Trophoblast cell (in vitro differentiated cells and primary cell): ENCODE results near the gene EVA1C.

Experiments used
- DNase-seq, 2 donors: peaks; one replicate each; pipeline ENCODE4 v3.0.0-alpha.2; 2016
- H2AFZ ChIP-seq: 2 replicates; pipeline ENCODE4 v1.6.1; 2013; ENCODE audit warnings: low read length, moderate library complexity, mild to moderate bottlenecking; ENCODE audit not compliant: insufficient read depth, poor library complexity
- H2AK5ac ChIP-seq: 2 replicates; pipeline ENCODE4 v1.6.1; 2013; ENCODE audit warnings: mild to moderate bottlenecking, low read length
- H2BK120ac ChIP-seq: 2 replicates; pipeline ENCODE4 v1.6.1; 2013; ENCODE audit warnings: low read length, mild to moderate bottlenecking, moderate library complexity; ENCODE audit not compliant: insufficient read depth, poor library complexity
- H2BK12ac ChIP-seq: 2 replicates; pipeline ENCODE4 v1.6.1; 2013; ENCODE audit warnings: mild to moderate bottlenecking, low read length, moderate library complexity
- H2BK5ac ChIP-seq: 2 replicates; pipeline ENCODE4 v1.6.1; 2013; ENCODE audit warnings: low read length, low read depth, moderate library complexity, mild to moderate bottlenecking; ENCODE audit not compliant: poor library complexity
- H3K14ac ChIP-seq: 2 replicates; pipeline ENCODE4 v1.6.1; 2013; ENCODE audit warnings: mild to moderate bottlenecking, low read length
- H3K18ac ChIP-seq: 2 replicates; pipeline ENCODE4 v1.6.1; 2013; ENCODE audit warnings: mild to moderate bottlenecking, low read length
- H3K23ac ChIP-seq: 2 replicates; pipeline ENCODE4 v1.6.1; 2013; ENCODE audit warnings: low read length
- H3K27ac ChIP-seq: 2 replicates; pipeline ENCODE4 v1.5.1; 2013; ENCODE audit warnings: low read depth, mild to moderate bottlenecking, inconsistent platforms, low read length, moderate library complexity
- H3K27me3 ChIP-seq: 2 replicates; pipeline ENCODE4 v1.6.1; 2013; ENCODE audit warnings: inconsistent platforms, mild to moderate bottlenecking, low read length, moderate library complexity; ENCODE audit not compliant: insufficient read depth
- H3K36me3 ChIP-seq, 2 experiments: 1 replicate in 1 of 2; 2 replicates in 1 of 2; pipeline ENCODE4 v1.6.1; 2013; ENCODE audit warnings: low read length in 2 of 2, mild to moderate bottlenecking in 2 of 2, moderate library complexity in 1 of 2; ENCODE audit not compliant: insufficient read depth in 2 of 2, control insufficient read depth in 1 of 2
- H3K4ac ChIP-seq: 2 replicates; pipeline ENCODE4 v1.6.1; 2013; ENCODE audit warnings: low read depth, mild to moderate bottlenecking, low read length, moderate library complexity
- H3K4me1 ChIP-seq, 2 experiments: 1 replicate in 1 of 2; 2 replicates in 1 of 2; pipeline ENCODE4 v1.6.1; 2013; ENCODE audit warnings: low read length in 2 of 2, mild to moderate bottlenecking in 2 of 2, moderate library complexity in 1 of 2; ENCODE audit not compliant: insufficient read depth in 2 of 2, control insufficient read depth in 1 of 2
- H3K4me2 ChIP-seq: 2 replicates; pipeline ENCODE4 v1.6.1; 2013; ENCODE audit warnings: inconsistent platforms, mild to moderate bottlenecking, low read length, moderate library complexity
- H3K4me3 ChIP-seq: 2 replicates; pipeline ENCODE4 v1.5.1; 2013; ENCODE audit warnings: mild to moderate bottlenecking, low read depth, low read length, inconsistent platforms
- H3K79me1 ChIP-seq: one replicate; pipeline ENCODE4 v1.6.1; 2013; ENCODE audit warnings: low read length
- H3K79me2 ChIP-seq: 2 replicates; pipeline ENCODE4 v1.6.1; 2013; ENCODE audit warnings: low read length, mild to moderate bottlenecking; ENCODE audit not compliant: control insufficient read depth, insufficient read depth, poor library complexity
- H3K9ac ChIP-seq: 2 replicates; pipeline ENCODE4 v1.6.1; 2013; ENCODE audit warnings: mild to moderate bottlenecking, low read length
- H3K9me3 ChIP-seq: 2 replicates; pipeline ENCODE4 v1.6.1; 2013; ENCODE audit warnings: low read depth, mild to moderate bottlenecking, control low read depth, inconsistent platforms, low read length; ENCODE audit not compliant: insufficient read depth
- H4K12ac ChIP-seq: 2 replicates; pipeline ENCODE4 v1.6.1; 2013; ENCODE audit warnings: low read depth, mild to moderate bottlenecking, low read length, moderate library complexity
- H4K8ac ChIP-seq: 2 replicates; pipeline ENCODE4 v1.6.1; 2013; ENCODE audit warnings: low read depth, mild to moderate bottlenecking, low read length, moderate library complexity
- H4K91ac ChIP-seq: one replicate; pipeline ENCODE4 v1.6.1; 2013; ENCODE audit warnings: low read depth, mild to moderate bottlenecking, low read length, moderate library complexity
- whole genome bisulfite sequencing: extraction: QIAGEN DNeasy Blood & Tissue Kit; methylation state at CpG from one replicate; pipeline ENCODE4 v1.1.7; 2013; ENCODE audit warnings: missing lambda C conversion rate; ENCODE audit not compliant: insufficient read length, insufficient coverage; ENCODE audit errors: extremely low coverage; 5-methylcytosine and 5-hydroxymethylcytosine counted together

EVA1C gene

GRCh38 chr21:32457360-32457840 is 44.9 kb downstream of the EVA1C start:
- no peak overlapping the region for H2AK5ac ChIP-seq
- WGBS = no CpG with 5 or more reads among the region's 9 CpGs

GRCh38 chr21:32457962-32458361 is 45.5 kb downstream of the EVA1C start:
- no peaks in the 10 kb centered on the region for H3K9me3 ChIP-seq
- WGBS = no CpG with 5 or more reads among the region's 6 CpGs
- H3K4me1 ChIP-seq = peaks cover 4 to 6% of the 10 kb centered on the region in 2 experiments
- no peak overlapping the region for H4K12ac ChIP-seq
- no peak overlapping the region for H3K23ac ChIP-seq
- no peak overlapping the region for H3K4ac ChIP-seq
- H3K9ac ChIP-seq = no peak overlapping the region
- H4K91ac ChIP-seq = no peak overlapping the region
- H2BK5ac ChIP-seq = no peak overlapping the region
- no peak overlapping the region for H3K18ac ChIP-seq
- no peak for DNase-seq
- no peaks in the 10 kb centered on the region for H3K79me2 ChIP-seq
- H2AFZ ChIP-seq = no peak overlapping the region
- no peak overlapping the region for H2BK12ac ChIP-seq
- no peak overlapping the region for H3K27ac ChIP-seq
- no peaks in the 10 kb centered on the region for H3K27me3 ChIP-seq
- H3K4me3 ChIP-seq = no peak overlapping the region
- H4K8ac ChIP-seq = no peak overlapping the region
- H2BK120ac ChIP-seq = no peak overlapping the region
- H3K14ac ChIP-seq = no peak overlapping the region
- H3K79me1 ChIP-seq = no peaks in the 10 kb centered on the region
- no peak overlapping the region for H3K4me2 ChIP-seq
- H3K36me3 ChIP-seq = no peaks in the 10 kb centered on the region
- H2AK5ac ChIP-seq = no peak overlapping the region

More at GRCh38 chr21:32457360-32457840, 44.9 kb downstream of the EVA1C start:
- no peaks in the 10 kb centered on the region for H3K9me3 ChIP-seq
- no peak overlapping the region for H4K12ac ChIP-seq
- H3K9ac ChIP-seq = no peak overlapping the region
- H3K18ac ChIP-seq = no peak overlapping the region
- H3K14ac ChIP-seq = no peak overlapping the region
- H3K4me1 ChIP-seq = peaks cover 4 to 6% of the 10 kb centered on the region in 2 experiments
- no peak overlapping the region for H2AFZ ChIP-seq
- no peak overlapping the region for H2BK5ac ChIP-seq
- H4K8ac ChIP-seq = no peak overlapping the region
- H3K79me1 ChIP-seq = no peaks in the 10 kb centered on the region
- no peak overlapping the region for H4K91ac ChIP-seq
- no peak overlapping the region for H3K4me3 ChIP-seq
- no peak overlapping the region for H3K27ac ChIP-seq
- H3K4ac ChIP-seq = no peak overlapping the region
- no peaks in the 10 kb centered on the region for H3K36me3 ChIP-seq
- no peak overlapping the region for H2BK120ac ChIP-seq
- H2BK12ac ChIP-seq = no peak overlapping the region
- H3K27me3 ChIP-seq = no peaks in the 10 kb centered on the region
- H3K4me2 ChIP-seq = no peak overlapping the region
- DNase-seq = no peak
- H3K79me2 ChIP-seq = no peaks in the 10 kb centered on the region
- H3K23ac ChIP-seq = no peak overlapping the region

GRCh38 chr21:32459972-32460371 is 47.5 kb downstream of the EVA1C start:
- no peaks in the 10 kb centered on the region for H3K36me3 ChIP-seq
- no peak overlapping the region for H2AK5ac ChIP-seq
- H2BK12ac ChIP-seq = no peak overlapping the region
- WGBS = no CpG with 5 or more reads among the region's 5 CpGs
- no peak overlapping the region for H4K8ac ChIP-seq
- no peak overlapping the region for H2BK5ac ChIP-seq
- no peak overlapping the region for H4K12ac ChIP-seq
- H3K79me2 ChIP-seq = no peaks in the 10 kb centered on the region
- H3K4me2 ChIP-seq = no peak overlapping the region
- no peaks in the 10 kb centered on the region for H3K9me3 ChIP-seq
- no peak overlapping the region for H3K4ac ChIP-seq
- no peak overlapping the region for H3K27ac ChIP-seq
- DNase-seq = no peak
- H3K18ac ChIP-seq = no peak overlapping the region
- H3K79me1 ChIP-seq = no peaks in the 10 kb centered on the region
- H3K9ac ChIP-seq = no peak overlapping the region
- H3K14ac ChIP-seq = no peak overlapping the region
- no peak overlapping the region for H3K23ac ChIP-seq
- H2AFZ ChIP-seq = no peak overlapping the region
- H3K4me3 ChIP-seq = no peak overlapping the region
- peaks cover 4 to 6% of the 10 kb centered on the region in 2 experiments for H3K4me1 ChIP-seq
- H4K91ac ChIP-seq = no peak overlapping the region
- no peaks in the 10 kb centered on the region for H3K27me3 ChIP-seq
- H2BK120ac ChIP-seq = no peak overlapping the region

GRCh38 chr21:32461503-32461902 is 49.0 kb downstream of the EVA1C start:
- no peak overlapping the region for H3K4ac ChIP-seq
- peaks cover 4 to 6% of the 10 kb centered on the region in 2 experiments for H3K4me1 ChIP-seq
- no peak overlapping the region for H4K8ac ChIP-seq
- H3K14ac ChIP-seq = no peak overlapping the region
- H2BK12ac ChIP-seq = no peak overlapping the region
- no peak overlapping the region for H4K12ac ChIP-seq
- no peak overlapping the region for H3K27ac ChIP-seq
- H3K36me3 ChIP-seq = no peaks in the 10 kb centered on the region
- no peak overlapping the region for H2AFZ ChIP-seq
- no CpG with 5 or more reads among the region's 6 CpGs for WGBS
- no peaks in the 10 kb centered on the region for H3K9me3 ChIP-seq
- no peak overlapping the region for H2BK5ac ChIP-seq
- H3K23ac ChIP-seq = no peak overlapping the region
- H2BK120ac ChIP-seq = no peak overlapping the region
- no peak overlapping the region for H3K9ac ChIP-seq
- no peaks in the 10 kb centered on the region for H3K27me3 ChIP-seq
- no peaks in the 10 kb centered on the region for H3K79me2 ChIP-seq
- H3K4me3 ChIP-seq = no peak overlapping the region
- H3K18ac ChIP-seq = no peak overlapping the region
- no peak overlapping the region for H2AK5ac ChIP-seq
- DNase-seq = no peak
- no peak overlapping the region for H3K4me2 ChIP-seq
- no peaks in the 10 kb centered on the region for H3K79me1 ChIP-seq
- H4K91ac ChIP-seq = no peak overlapping the region
